GM06990 (cell line): ENCODE results near the gene TNS1.

Experiments
- DNase-seq: peaks from one replicate; pipeline ENCODE4 v3.0.0-alpha.2; 2011; ENCODE audit not compliant: insufficient read length; ENCODE audit errors: extremely low read depth
- H3K27me3 ChIP-seq: replicated peaks from 2 replicates; pipeline ENCODE4 v1.6.0; 2011; ENCODE audit warnings: low read length; ENCODE audit not compliant: control insufficient read depth, insufficient read depth
- H3K36me3 ChIP-seq: 2 replicates; pipeline ENCODE4 v1.5.1; 2011; ENCODE audit warnings: low read length; ENCODE audit not compliant: control insufficient read depth, insufficient read depth
- H3K4me3 ChIP-seq: replicated peaks from 2 replicates; pipeline ENCODE4 v1.5.1; 2011; ENCODE audit warnings: low read depth, mild to moderate bottlenecking, control low read depth, low read length
- TF ChIP-seq, protein P1 (sequence below): IDR thresholded peaks from 2 replicates; pipeline ENCODE4 v1.5.1; 2011; ENCODE audit warnings: low read length, control low read depth, mild to moderate bottlenecking, inconsistent platforms; ENCODE audit not compliant: insufficient read depth, poor library complexity, severe bottlenecking

The TNS1 gene

DNA sequence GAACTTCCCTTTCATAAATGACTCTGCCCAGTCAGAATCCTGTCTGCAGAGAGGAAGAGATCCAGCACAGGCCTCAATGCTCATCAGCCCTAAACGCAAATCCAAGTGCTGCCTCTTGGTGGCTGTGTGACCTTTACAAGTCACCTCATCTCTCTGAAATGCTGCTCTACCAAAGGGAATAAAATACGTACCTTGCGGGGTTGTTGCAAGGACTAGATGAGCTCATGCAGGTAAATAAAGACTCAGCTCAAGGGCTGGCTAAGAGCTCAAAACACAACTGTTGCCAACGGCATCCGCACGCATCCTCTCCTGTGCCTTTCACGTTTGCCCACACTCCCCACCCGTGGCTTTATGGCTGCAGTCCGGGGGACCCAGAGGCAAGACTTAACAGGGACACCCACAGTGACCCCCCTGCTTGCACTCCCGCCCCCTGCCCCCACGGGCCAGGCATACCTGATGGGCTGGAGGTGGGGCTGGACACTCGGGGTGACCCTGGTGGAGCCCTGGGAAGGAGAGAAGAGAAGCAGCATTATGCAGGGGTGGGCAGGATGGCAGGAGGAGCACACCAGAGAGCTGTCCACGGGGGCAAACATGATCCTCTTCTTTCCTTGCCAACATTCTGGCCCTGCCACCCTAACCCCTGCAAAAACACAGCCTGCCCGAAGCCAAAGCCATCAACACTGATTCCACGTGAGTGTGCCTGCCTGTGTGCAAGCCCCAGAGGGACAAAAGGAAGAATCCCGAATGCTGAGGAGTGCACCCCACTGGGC lies 102.6 kb downstream of the TNS1 start:
- Histone ChIP-seq H3K36me3 (no peaks in the 10 kb centered on the region), H3K4me3 (no peak overlapping the region), H3K27me3 (peaks cover 2% of the 10 kb centered on the region; the same call in 1 of the 2 replicates)
- DNase-seq, result no peak
- TF ChIP-seq, protein P1, sequence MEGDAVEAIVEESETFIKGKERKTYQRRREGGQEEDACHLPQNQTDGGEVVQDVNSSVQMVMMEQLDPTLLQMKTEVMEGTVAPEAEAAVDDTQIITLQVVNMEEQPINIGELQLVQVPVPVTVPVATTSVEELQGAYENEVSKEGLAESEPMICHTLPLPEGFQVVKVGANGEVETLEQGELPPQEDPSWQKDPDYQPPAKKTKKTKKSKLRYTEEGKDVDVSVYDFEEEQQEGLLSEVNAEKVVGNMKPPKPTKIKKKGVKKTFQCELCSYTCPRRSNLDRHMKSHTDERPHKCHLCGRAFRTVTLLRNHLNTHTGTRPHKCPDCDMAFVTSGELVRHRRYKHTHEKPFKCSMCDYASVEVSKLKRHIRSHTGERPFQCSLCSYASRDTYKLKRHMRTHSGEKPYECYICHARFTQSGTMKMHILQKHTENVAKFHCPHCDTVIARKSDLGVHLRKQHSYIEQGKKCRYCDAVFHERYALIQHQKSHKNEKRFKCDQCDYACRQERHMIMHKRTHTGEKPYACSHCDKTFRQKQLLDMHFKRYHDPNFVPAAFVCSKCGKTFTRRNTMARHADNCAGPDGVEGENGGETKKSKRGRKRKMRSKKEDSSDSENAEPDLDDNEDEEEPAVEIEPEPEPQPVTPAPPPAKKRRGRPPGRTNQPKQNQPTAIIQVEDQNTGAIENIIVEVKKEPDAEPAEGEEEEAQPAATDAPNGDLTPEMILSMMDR, result no peak

DNA sequence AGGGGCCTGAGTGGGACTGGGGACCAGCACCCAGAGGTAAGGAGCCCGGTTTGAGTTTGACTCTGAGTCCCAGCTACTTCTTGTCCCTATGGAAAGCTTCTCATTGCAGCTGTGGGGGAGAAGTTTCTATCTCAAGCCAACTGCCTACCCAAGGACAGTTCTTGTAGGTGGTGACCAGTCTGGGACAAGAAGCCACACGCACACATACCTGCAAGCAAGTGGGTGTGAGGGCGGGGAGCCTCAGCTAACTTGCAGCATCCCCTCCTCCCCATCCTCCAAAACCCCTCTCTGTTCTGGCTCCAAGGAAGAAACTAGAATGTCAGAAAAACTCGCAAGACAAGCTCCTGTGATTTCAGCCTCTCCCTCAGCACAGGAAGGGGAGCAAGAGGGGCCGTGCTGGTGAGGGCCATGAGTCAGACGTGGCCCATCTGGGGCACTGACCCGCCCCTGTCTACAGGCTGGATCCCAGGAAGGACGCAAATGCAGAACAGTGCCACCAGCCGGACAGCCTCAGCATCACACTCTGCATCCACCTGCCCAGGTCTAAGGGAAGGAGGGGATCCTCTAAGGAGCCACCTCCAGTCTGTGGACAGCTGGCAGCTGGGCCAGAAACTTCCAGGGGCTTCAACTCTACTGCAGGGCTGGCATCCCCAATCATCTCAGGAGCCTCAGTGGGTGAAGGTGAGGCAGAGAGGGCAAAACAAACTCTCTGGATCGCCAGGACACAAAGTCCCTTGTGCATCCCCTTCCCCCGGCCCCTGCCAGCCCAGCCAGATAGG lies 103.4 kb downstream of the TNS1 start:
- Histone ChIP-seq H3K27me3 (no peaks in the 10 kb centered on the region; the same call in 1 of the 2 replicates), H3K36me3 (no peaks in the 10 kb centered on the region), H3K4me3 (no peak overlapping the region)
- DNase-seq, result no peak
- TF ChIP-seq, protein P1, result peak; percentile 69

DNA sequence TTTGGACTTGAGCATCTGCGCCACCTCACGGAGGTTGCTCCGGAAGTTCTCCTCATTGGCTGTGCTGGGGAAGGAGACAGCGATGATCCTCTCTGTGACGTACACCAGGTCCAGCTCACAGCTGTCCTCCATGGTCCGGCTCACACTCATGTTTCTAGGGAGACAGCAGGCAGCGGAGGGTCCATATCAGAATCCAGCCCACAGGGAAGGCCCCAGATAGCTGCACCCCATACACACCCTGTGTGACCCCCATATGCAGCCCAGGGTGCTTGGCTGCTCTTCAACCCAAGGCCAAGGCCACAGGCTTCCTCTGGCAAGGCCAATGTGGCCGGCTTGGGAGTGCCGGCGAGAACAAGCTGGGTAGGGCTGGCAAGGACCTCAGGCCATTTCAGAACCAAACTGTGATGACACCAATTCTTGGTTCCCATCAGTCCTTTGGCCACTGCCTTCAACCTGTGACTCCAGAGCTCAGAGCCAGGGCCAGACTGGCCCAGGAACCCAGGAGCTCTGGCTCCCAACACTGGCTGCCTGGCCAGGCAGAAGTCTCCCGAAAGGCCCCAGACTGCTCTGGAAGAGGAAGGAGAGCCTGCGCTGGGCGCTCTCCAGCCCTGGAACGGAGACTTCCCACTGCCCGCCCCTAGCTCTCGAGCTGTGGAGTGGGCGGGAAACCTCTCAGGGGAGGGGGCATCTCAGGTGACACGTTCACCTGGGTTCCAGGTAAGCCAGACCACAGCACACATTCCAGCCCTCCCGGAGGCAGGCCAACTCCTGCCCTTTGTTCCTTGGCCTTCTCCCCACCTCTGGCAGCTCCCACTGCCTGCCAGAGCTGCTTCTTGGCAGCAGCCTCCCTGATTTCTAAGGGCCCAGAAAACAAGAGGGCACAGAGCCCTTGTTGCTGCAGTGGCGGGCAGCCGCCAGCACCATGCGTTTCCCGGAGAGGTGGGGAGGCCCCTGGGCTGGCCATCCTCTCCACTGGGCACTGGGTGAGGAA lies 104.7 kb downstream of the TNS1 start:
- Histone ChIP-seq H3K27me3 (no peaks in the 10 kb centered on the region; the same call in 1 of the 2 replicates), H3K4me3 (no peak overlapping the region), H3K36me3 (no peaks in the 10 kb centered on the region)
- TF ChIP-seq, protein P1, result no peak
- no peak for DNase-seq

- Histone ChIP-seq H3K36me3 (no peaks in the 10 kb centered on the region), H3K4me3 (no peak overlapping the region), H3K27me3 (peaks cover 2% of the 10 kb centered on the region; the same call in 1 of the 2 replicates)
- DNase-seq, result no peak
- TF ChIP-seq, protein P1, result no peak
These were observed 105.6 kb downstream of the TNS1 start for GRCh38 chr2:217897091-217897715.

- Histone ChIP-seq H3K27me3 (peaks cover 2% of the 10 kb centered on the region; the same call in 1 of the 2 replicates), H3K4me3 (no peak overlapping the region), H3K36me3 (no peaks in the 10 kb centered on the region)
- TF ChIP-seq, protein P1, result no peak
- DNase-seq, result no peak
These were observed 107.6 kb downstream of the TNS1 start for GRCh38 chr2:217895070-217895635.
